Esophagus squamous epithelium (tissue), 5 donors: ENCODE measurements around the gene LRFN3. TPM values are rescaled to one million over a fixed set of nuclear protein-coding genes. Genes with fewer than 3 reads are reported as not detected.

Experiments
- DNase-seq: peaks from one replicate; lab custom pipeline; 2025; lab: John Stamatoyannopoulos, UW
- H3K27ac ChIP-seq, 4 donors: fragments of 200-600 bp; sonication (generic); one replicate each; pipeline ENCODE4 v1.5.1; 2016 to 2019; ENCODE audit warnings: mild to moderate bottlenecking in 1 of 4
- H3K27me3 ChIP-seq, 4 donors: fragments of 200-600 bp; sonication (generic); 1 replicate in 3 of 4; 2 replicates in 1 of 4; pipeline versions ENCODE4 v1.5.1 to v1.6.0; 2017 to 2021; ENCODE audit warnings: antibody characterized with exemption in 1 of 4
- H3K36me3 ChIP-seq, 3 donors: fragments of 200-600 bp; sonication (generic); one replicate each; pipeline ENCODE4 v1.5.1; 2016 to 2019
- H3K4me1 ChIP-seq, 3 donors: fragments of 200-600 bp; sonication (generic); one replicate each; pipeline ENCODE4 v1.5.1; 2017 to 2019
- H3K4me3 ChIP-seq, 4 donors: fragments of 200-600 bp; sonication (generic); 1 replicate in 3 of 4; 2 replicates in 1 of 4; pipeline ENCODE4 v1.5.1; 2016 to 2019; ENCODE audit warnings: mild to moderate bottlenecking in 2 of 4, moderate library complexity in 1 of 4
- H3K9me3 ChIP-seq, 3 donors: fragments of 200-600 bp; sonication (generic); one replicate each; pipeline ENCODE4 v1.5.1; 2016 to 2019
- POLR2A ChIP-seq, 4 donors: fragments of 450-650 bp; IDR thresholded peaks; one replicate each; pipeline ENCODE4 v1.6.1; 2017; ENCODE audit warnings: antibody characterized with exemption in 4 of 4, mild to moderate bottlenecking in 4 of 4, moderate library complexity in 3 of 4
- WGBS, 2 donors: methylation state at CpG; one replicate each; pipeline ENCODE4 v1.1.5; 2018; 5-methylcytosine and 5-hydroxymethylcytosine counted together
- intact Hi-C: fragments of 100-400 bp; cut with DNase I; formaldehyde crosslinking; loops from one replicate; pipeline ENCODE4 v1.15.0; 2022
- total RNA-seq, 4 donors: library from RNA; depleted of rRNA; stranded (reverse); fragments of >200 nt; gene quantifications; one replicate each; pipeline ENCODE4 v1.1.0, GENCODE V29; 2016
- TF ChIP-seq, protein P1 (sequence below), 6 experiments: fragments of 450-650 bp in 4 of 6; fragments of 200-600 bp in 2 of 6; sonication (generic) in 2 of 6; IDR thresholded peaks; one replicate each; pipeline ENCODE4 v1.5.1; 2016 to 2019; ENCODE audit warnings: antibody characterized with exemption in 6 of 6, mild to moderate bottlenecking in 4 of 6, moderate library complexity in 4 of 6
- donor health status: DM: yes; HTN: yes; CAD: no.

The LRFN3 gene
- total RNA-seq, 4 donors from 2014 or later: 5.6 to 12.4 (median 7.5) TPM

DNA sequence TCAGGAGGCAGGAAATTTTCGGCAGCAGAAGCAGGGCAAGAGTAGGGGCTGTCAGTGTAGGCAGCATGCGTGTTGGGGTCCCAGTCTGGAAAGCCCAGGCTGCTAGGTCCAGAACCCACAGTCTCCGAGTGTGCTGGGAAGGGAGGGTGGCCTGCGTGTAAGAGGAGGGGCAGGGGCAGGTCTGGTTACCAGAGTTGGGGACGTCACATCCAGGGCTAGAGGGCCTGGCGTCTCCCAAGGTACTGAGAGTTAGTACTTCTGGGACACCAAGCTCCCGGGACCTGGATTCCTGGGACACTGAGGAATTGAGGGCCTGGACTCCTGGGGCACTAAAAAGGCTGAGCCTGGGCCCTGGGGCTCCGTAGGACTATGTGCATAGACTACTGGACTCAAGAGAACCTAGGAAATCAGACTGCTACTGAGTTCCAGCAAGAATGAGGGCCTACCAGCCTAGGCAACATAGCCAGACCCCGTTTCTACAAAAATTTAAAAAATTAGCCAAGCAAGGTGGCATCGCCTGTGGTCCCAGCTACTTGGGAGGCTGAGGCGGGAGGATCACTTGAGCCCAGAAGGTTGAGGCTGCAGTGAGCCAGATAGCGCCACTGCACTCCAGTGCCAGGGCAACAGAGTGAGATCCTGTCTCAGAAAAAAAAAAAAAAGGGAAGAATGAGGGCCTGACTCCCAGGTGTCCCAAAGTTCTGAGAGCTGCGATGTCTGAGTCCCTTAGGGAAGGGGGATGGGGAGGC is 38.3 kb upstream of the LRFN3 start:
- DNase-seq: no peak
- H3K36me3 ChIP-seq: peaks cover 16 to 52% (median 18%) of the 10 kb centered on the region in 3 donors
- peaks cover 4 to 58% (median 23%) of the 10 kb centered on the region in 3 donors for H3K4me1 ChIP-seq
- peak overlapping the region; percentile 87 to 97 (median 94) for H3K27ac ChIP-seq
- TF ChIP-seq, protein P1, sequence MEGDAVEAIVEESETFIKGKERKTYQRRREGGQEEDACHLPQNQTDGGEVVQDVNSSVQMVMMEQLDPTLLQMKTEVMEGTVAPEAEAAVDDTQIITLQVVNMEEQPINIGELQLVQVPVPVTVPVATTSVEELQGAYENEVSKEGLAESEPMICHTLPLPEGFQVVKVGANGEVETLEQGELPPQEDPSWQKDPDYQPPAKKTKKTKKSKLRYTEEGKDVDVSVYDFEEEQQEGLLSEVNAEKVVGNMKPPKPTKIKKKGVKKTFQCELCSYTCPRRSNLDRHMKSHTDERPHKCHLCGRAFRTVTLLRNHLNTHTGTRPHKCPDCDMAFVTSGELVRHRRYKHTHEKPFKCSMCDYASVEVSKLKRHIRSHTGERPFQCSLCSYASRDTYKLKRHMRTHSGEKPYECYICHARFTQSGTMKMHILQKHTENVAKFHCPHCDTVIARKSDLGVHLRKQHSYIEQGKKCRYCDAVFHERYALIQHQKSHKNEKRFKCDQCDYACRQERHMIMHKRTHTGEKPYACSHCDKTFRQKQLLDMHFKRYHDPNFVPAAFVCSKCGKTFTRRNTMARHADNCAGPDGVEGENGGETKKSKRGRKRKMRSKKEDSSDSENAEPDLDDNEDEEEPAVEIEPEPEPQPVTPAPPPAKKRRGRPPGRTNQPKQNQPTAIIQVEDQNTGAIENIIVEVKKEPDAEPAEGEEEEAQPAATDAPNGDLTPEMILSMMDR (IDR thresholded peaks at IDR 0.05): no peak
- no peak for TF ChIP-seq POLR2A (IDR thresholded peaks at IDR 0.05)
- intact Hi-C loops: loop anchor here (5.0 kb wide), 1 partner anchor 34 kb away; no protein-coding TSS in a partner anchor
- H3K27me3 ChIP-seq: no peaks in the 10 kb centered on the region
- no peaks in the 10 kb centered on the region for H3K9me3 ChIP-seq
- 82 to 87% methylated on average over 9 to 10 of the region's 13 CpGs for WGBS, 2 donors
- peak overlapping the region; percentile 55 to 77 (median 62) for H3K4me3 ChIP-seq

DNA sequence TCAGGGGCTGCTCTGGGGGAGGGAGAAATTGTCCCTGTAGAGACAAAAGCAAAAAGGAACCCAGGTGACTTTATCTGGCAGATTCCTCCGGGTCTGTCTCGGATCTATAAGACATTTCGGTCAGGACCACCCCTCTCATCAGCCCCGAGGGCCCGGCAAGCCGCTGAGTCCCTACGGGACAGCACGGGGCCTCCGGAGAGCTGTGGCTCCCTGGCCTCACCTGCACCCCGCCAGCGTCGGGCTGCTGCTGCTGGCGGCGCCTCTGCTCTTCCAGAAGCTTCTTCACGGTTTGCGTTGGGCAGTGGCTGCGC is 37.7 kb upstream of the LRFN3 start:
- H3K4me1 ChIP-seq: peaks cover 7 to 63% (median 26%) of the 10 kb centered on the region in 3 donors
- intact Hi-C loops: loop anchor here (5.0 kb wide), 1 partner anchor 34 kb away; no protein-coding TSS in a partner anchor
- TF ChIP-seq POLR2A (IDR thresholded peaks at IDR 0.05): no peak
- TF ChIP-seq, protein P1 (IDR thresholded peaks at IDR 0.05): no peak
- H3K36me3 ChIP-seq: peaks cover 16 to 46% (median 18%) of the 10 kb centered on the region in 3 donors
- H3K4me3 ChIP-seq: peak overlapping the region; percentile 55 to 77 (median 62)
- peak overlapping the region; percentile 87 to 97 (median 94) for H3K27ac ChIP-seq
- no peak for DNase-seq
- H3K9me3 ChIP-seq: no peaks in the 10 kb centered on the region
- H3K27me3 ChIP-seq: no peaks in the 10 kb centered on the region
- WGBS, 2 donors: 12 to 13% methylated on average over 5 of the region's 17 CpGs

DNA sequence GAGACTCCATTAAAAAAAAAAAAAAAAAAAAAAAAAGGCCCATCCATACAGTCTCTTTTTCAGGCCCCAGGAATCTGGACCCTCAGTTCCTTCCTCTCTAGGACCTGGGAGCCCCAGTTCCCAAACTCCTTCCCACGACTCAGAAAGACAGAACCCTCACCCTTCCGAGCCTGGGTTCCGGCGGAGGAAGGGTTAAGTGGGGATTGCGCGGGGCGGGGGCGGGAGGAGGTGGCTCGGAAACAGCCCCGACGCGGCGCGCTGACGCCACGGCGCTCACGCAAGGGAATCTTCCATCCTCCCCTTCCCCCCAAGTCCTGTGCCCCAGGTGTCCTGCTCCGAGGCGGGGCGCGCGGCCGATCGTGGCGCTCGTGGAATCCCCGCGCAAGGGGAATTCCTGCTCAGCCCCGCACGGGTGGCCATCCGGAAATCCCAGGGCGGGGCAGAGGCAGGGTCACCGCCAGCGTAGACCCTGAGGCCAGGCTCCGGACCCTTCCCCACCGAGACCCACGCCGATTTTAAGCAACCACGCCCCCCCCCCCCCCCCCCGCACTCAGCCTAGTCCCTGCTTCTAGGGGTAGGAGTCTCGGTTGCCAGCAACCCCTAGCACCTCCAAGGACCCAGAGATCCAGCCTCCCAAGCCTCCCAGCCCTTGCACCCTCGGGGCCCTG is 36.5 kb upstream of the LRFN3 start:
- Histone ChIP-seq H3K4me3 (peak overlapping the region; percentile 55 to 77 (median 62)), H3K27me3 (no peaks in the 10 kb centered on the region), H3K4me1 (peaks cover 9 to 71% (median 31%) of the 10 kb centered on the region in 3 donors), H3K9me3 (no peaks in the 10 kb centered on the region), H3K36me3 (peaks cover 8 to 34% (median 16%) of the 10 kb centered on the region in 3 donors), H3K27ac (peak overlapping the region; percentile 87 to 97 (median 94))
- DNase-seq: peak; percentile 48
- intact Hi-C loops: loop anchor here (5.0 kb wide), 1 partner anchor 33 kb away; no protein-coding TSS in a partner anchor
- WGBS, 2 donors: 0% methylated on average over 6 to 7 of the region's 43 CpGs
- peak in 2 of 4 donors; percentile 37 to 66 for TF ChIP-seq POLR2A (IDR thresholded peaks at IDR 0.05)
- TF ChIP-seq, protein P1 (IDR thresholded peaks at IDR 0.05): peak in 1 of 6 experiments; percentile 4

DNA sequence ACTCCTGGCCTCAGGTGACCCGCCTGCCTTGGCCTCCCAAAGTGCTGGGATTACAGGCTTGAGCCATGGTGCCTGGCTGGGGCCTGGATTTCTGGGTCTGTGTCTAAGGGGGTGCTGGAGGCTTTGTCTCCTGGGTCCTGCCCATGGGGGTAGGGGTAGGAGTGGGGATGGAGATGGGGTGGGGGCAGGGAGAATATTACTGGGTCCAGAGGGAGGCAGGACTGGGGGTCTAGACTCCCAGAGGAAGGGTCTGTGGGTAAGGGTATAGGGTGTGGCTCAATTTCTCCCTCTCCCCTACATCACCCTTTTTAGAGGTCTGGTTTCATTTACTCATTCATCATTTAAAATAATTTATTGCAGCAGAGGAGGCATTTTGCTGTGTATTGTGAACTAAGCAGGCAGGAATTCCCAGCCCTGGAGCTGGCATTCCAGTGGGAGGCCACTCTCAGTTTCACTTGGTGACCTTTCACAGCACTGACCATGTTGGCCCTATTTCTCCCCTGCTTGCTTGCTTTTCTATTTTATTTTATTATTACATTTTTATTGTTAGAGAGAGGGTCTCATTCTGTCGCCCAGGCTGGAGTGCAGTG is 35.0 kb upstream of the LRFN3 start:
- H3K36me3 ChIP-seq: peaks cover 8 to 19% (median 9%) of the 10 kb centered on the region in 3 donors
- DNase-seq: no peak
- peaks cover 9 to 73% (median 31%) of the 10 kb centered on the region in 3 donors for H3K4me1 ChIP-seq
- H3K4me3 ChIP-seq: peak overlapping the region in 3 of 4 donors; percentile 55 to 77 (median 65)
- WGBS, 2 donors: 45 to 78% methylated on average over 1 to 2 of the region's 2 CpGs
- no peak for TF ChIP-seq POLR2A (IDR thresholded peaks at IDR 0.05)
- TF ChIP-seq, protein P1 (IDR thresholded peaks at IDR 0.05): no peak
- peak overlapping the region; percentile 87 to 97 (median 94) for H3K27ac ChIP-seq
- H3K9me3 ChIP-seq: no peaks in the 10 kb centered on the region
- intact Hi-C loops: no loop called here
- H3K27me3 ChIP-seq: no peaks in the 10 kb centered on the region
